Lower leg skin (tissue), 3 donors: ENCODE measurements around the gene CPLX3.

Source experiments
- CTCF ChIP-seq, 3 donors: fragments of 450-650 bp; IDR thresholded peaks; one replicate each; pipeline ENCODE4 v1.5.1; 2016; ENCODE audit warnings: antibody characterized with exemption in 3 of 3, mild to moderate bottlenecking in 3 of 3, moderate library complexity in 2 of 3
- POLR2A ChIP-seq, 2 donors: fragments of 450-650 bp; IDR thresholded peaks; one replicate each; pipeline ENCODE4 v1.6.1; 2016 to 2017; ENCODE audit warnings: antibody characterized with exemption in 2 of 2, mild to moderate bottlenecking in 1 of 2, moderate library complexity in 1 of 2

GRCh38 chr15:74847432-74847831, 21.0 kb downstream of the CPLX3 start:
- TF ChIP-seq CTCF (IDR thresholded peaks at IDR 0.05), result no peak
- no peak for TF ChIP-seq POLR2A (IDR thresholded peaks at IDR 0.05)
